Measurements from ENCODE around the gene SCNM1. TPM values are rescaled to one million over a fixed set of nuclear protein-coding genes. Genes with fewer than 3 reads are reported as not detected.
A peak's percentile ranks its signal among the peaks of the same experiment; 100 is the strongest.

SCNM1 gene
- total RNA-seq, 1 donor from 2014 or later: 64.3 TPM

DNA sequence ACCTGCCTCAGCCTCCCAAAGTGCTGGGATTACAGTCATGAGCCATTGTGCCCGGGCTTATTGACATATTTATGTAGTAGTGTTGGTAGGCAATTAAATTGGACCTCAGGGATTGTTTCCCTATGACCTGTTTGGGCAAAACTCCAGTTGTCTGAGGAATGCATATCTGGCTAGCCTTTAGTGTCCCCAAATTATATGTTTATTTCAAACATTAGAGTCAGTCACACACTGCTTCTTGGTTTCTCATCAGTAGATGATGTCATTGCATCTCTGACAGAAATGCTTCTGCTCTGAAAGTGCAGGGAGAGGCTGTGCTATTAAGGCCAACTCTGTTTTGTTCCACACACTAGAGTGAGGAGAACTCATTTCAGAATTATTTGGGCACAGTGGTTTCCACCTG is 44.9 kb downstream of the SCNM1 start:
- Histone ChIP-seq H3K79me2 (ENCODE audit: insufficient read depth, low read length) (peaks cover 98% of the 10 kb centered on the region), H4K20me1 (ENCODE audit: insufficient read depth, low read length) (peaks cover 87% of the 10 kb centered on the region), H3K27me3 (ENCODE audit: insufficient read depth, low read length) (no peaks in the 10 kb centered on the region), H3K36me3 (ENCODE audit: insufficient read depth, low read length) (peaks cover 4% of the 10 kb centered on the region), H3K27ac (ENCODE audit: low read depth, low read length) (peak overlapping the region; percentile 19), H3K4me1 (ENCODE audit: insufficient read depth, low read length) (peaks cover 2% of the 10 kb centered on the region), H3K4me2 (ENCODE audit: low read length) (no peak overlapping the region), H2AFZ (ENCODE audit: low read depth, low read length) (no peak overlapping the region), H3K9me3 (ENCODE audit: insufficient read depth, low read depth, low read length) (no peaks in the 10 kb centered on the region), H3K9ac (ENCODE audit: low read length) (no peak overlapping the region), H3K4me3 (ENCODE audit: insufficient read depth, low read depth, low read length) (no peak overlapping the region)
- Mint-ChIP-seq H3K4me1 (ENCODE audit: low read depth, unreplicated experiment) (peaks cover 18% of the 10 kb centered on the region), H3K9me3 (ENCODE audit: unreplicated experiment) (no peaks in the 10 kb centered on the region), H3K4me3 (ENCODE audit: unreplicated experiment) (no peak overlapping the region), H3K36me3 (ENCODE audit: low read depth, unreplicated experiment) (peaks cover 18% of the 10 kb centered on the region), H3K27me3 (ENCODE audit: low read depth, unreplicated experiment) (no peaks in the 10 kb centered on the region), H3K27ac (ENCODE audit: unreplicated experiment) (no peak overlapping the region)
- FAIRE-seq (no peak), DNase-seq (ENCODE audit: low read depth) (peak; percentile 18)
- TF ChIP-seq EZH2 (IDR thresholded peaks at IDR 0.05; ENCODE audit: insufficient read depth, low read length): no peak
- TF ChIP-seq, protein P1, sequence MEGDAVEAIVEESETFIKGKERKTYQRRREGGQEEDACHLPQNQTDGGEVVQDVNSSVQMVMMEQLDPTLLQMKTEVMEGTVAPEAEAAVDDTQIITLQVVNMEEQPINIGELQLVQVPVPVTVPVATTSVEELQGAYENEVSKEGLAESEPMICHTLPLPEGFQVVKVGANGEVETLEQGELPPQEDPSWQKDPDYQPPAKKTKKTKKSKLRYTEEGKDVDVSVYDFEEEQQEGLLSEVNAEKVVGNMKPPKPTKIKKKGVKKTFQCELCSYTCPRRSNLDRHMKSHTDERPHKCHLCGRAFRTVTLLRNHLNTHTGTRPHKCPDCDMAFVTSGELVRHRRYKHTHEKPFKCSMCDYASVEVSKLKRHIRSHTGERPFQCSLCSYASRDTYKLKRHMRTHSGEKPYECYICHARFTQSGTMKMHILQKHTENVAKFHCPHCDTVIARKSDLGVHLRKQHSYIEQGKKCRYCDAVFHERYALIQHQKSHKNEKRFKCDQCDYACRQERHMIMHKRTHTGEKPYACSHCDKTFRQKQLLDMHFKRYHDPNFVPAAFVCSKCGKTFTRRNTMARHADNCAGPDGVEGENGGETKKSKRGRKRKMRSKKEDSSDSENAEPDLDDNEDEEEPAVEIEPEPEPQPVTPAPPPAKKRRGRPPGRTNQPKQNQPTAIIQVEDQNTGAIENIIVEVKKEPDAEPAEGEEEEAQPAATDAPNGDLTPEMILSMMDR (IDR thresholded peaks at IDR 0.05; ENCODE audit: insufficient read depth, low read depth, low read length): no peak

- no peaks in the 10 kb centered on the region for H3K9me3 ChIP-seq (ENCODE audit: insufficient read depth, low read depth, low read length)
- H3K4me1 ChIP-seq (ENCODE audit: insufficient read depth, low read length): peaks cover 2% of the 10 kb centered on the region
- H3K4me3 ChIP-seq (ENCODE audit: insufficient read depth, low read depth, low read length): no peak overlapping the region
- H3K9ac ChIP-seq (ENCODE audit: low read length): no peak overlapping the region
- peaks cover 87% of the 10 kb centered on the region for H4K20me1 ChIP-seq (ENCODE audit: insufficient read depth, low read length)
- DNase-seq (ENCODE audit: low read depth) (no peak), FAIRE-seq (no peak)
- H3K36me3 Mint-ChIP-seq (ENCODE audit: low read depth, unreplicated experiment): peaks cover 14% of the 10 kb centered on the region
- TF ChIP-seq, protein P1 (IDR thresholded peaks at IDR 0.05; ENCODE audit: insufficient read depth, low read depth, low read length): no peak
- no peak for TF ChIP-seq EZH2 (IDR thresholded peaks at IDR 0.05; ENCODE audit: insufficient read depth, low read length)
- no peaks in the 10 kb centered on the region for H3K27me3 Mint-ChIP-seq (ENCODE audit: low read depth, unreplicated experiment)
- H3K4me2 ChIP-seq (ENCODE audit: low read length): no peak overlapping the region
- H3K4me1 Mint-ChIP-seq (ENCODE audit: low read depth, unreplicated experiment): peaks cover 20% of the 10 kb centered on the region
- no peaks in the 10 kb centered on the region for H3K9me3 Mint-ChIP-seq (ENCODE audit: unreplicated experiment)
- peaks cover 97% of the 10 kb centered on the region for H3K79me2 ChIP-seq (ENCODE audit: insufficient read depth, low read length)
- H3K4me3 Mint-ChIP-seq (ENCODE audit: unreplicated experiment): peak overlapping the region; percentile 77
- no peak overlapping the region for H3K27ac ChIP-seq (ENCODE audit: low read depth, low read length)
- peak overlapping the region; percentile 83 for H3K27ac Mint-ChIP-seq (ENCODE audit: unreplicated experiment)
- H2AFZ ChIP-seq (ENCODE audit: low read depth, low read length): no peak overlapping the region
- peaks cover 4% of the 10 kb centered on the region for H3K36me3 ChIP-seq (ENCODE audit: insufficient read depth, low read length)
- no peaks in the 10 kb centered on the region for H3K27me3 ChIP-seq (ENCODE audit: insufficient read depth, low read length)
Observed at GRCh38 chr1:151211972-151212705, 46.2 kb downstream of the SCNM1 start.

- Mint-ChIP-seq H3K27me3 (ENCODE audit: low read depth, unreplicated experiment) (no peaks in the 10 kb centered on the region), H3K27ac (ENCODE audit: unreplicated experiment) (peak overlapping the region; percentile 3), H3K9me3 (ENCODE audit: unreplicated experiment) (no peaks in the 10 kb centered on the region), H3K4me3 (ENCODE audit: unreplicated experiment) (no peak overlapping the region), H3K4me1 (ENCODE audit: low read depth, unreplicated experiment) (peaks cover 20% of the 10 kb centered on the region), H3K36me3 (ENCODE audit: low read depth, unreplicated experiment) (peaks cover 15% of the 10 kb centered on the region)
- Histone ChIP-seq H3K79me2 (ENCODE audit: insufficient read depth, low read length) (peaks cover 97% of the 10 kb centered on the region), H3K4me2 (ENCODE audit: low read length) (no peak overlapping the region), H3K27ac (ENCODE audit: low read depth, low read length) (no peak overlapping the region), H3K4me1 (ENCODE audit: insufficient read depth, low read length) (peaks cover 2% of the 10 kb centered on the region), H4K20me1 (ENCODE audit: insufficient read depth, low read length) (peaks cover 90% of the 10 kb centered on the region), H3K27me3 (ENCODE audit: insufficient read depth, low read length) (no peaks in the 10 kb centered on the region), H3K9ac (ENCODE audit: low read length) (no peak overlapping the region), H3K4me3 (ENCODE audit: insufficient read depth, low read depth, low read length) (no peak overlapping the region), H2AFZ (ENCODE audit: low read depth, low read length) (no peak overlapping the region), H3K36me3 (ENCODE audit: insufficient read depth, low read length) (peaks cover 8% of the 10 kb centered on the region), H3K9me3 (ENCODE audit: insufficient read depth, low read depth, low read length) (no peaks in the 10 kb centered on the region)
- TF ChIP-seq, protein P1 (IDR thresholded peaks at IDR 0.05; ENCODE audit: insufficient read depth, low read depth, low read length): no peak
- TF ChIP-seq EZH2 (IDR thresholded peaks at IDR 0.05; ENCODE audit: insufficient read depth, low read length): no peak
- FAIRE-seq: no peak
- peak; percentile 58 for DNase-seq (ENCODE audit: low read depth)
Observed at GRCh38 chr1:151213560-151213959, 47.6 kb downstream of the SCNM1 start.
